Measurements from ENCODE around the gene SEPTIN12.
"Not testable (repeated sequence)": the region's sequence is repeated elsewhere in the genome, so short reads cannot be mapped to it uniquely, and the experiment has no call there.

The SEPTIN12 gene

GRCh38 chr16:4760221-4760910 is 27.8 kb downstream of the SEPTIN12 start:
- in situ Hi-C loops (cut with HindIII; ENCODE audit: low sequenced_read_pairs): no loop called here

- in situ Hi-C loops (cut with HindIII; ENCODE audit: low sequenced_read_pairs): no loop called here
These were observed 32.5 kb downstream of the SEPTIN12 start for GRCh38 chr16:4755687-4756086.

- in situ Hi-C loops (cut with HindIII; ENCODE audit: low sequenced_read_pairs): no loop called here
These were observed 33.3 kb downstream of the SEPTIN12 start for GRCh38 chr16:4754865-4755264.

- in situ Hi-C loops (cut with HindIII; ENCODE audit: low sequenced_read_pairs): no loop called here
These were observed 34.9 kb downstream of the SEPTIN12 start for GRCh38 chr16:4753227-4753626.

- in situ Hi-C loops (cut with HindIII; ENCODE audit: low sequenced_read_pairs): no loop called here
These were observed 35.6 kb downstream of the SEPTIN12 start for GRCh38 chr16:4752351-4753100.

GRCh38 chr16:4750896-4751295 is 37.2 kb downstream of the SEPTIN12 start:
- in situ Hi-C loops (cut with HindIII; ENCODE audit: low sequenced_read_pairs): no loop called here

GRCh38 chr16:4749700-4750257 is 38.4 kb downstream of the SEPTIN12 start:
- in situ Hi-C loops (cut with HindIII; ENCODE audit: low sequenced_read_pairs): no loop called here

GRCh38 chr16:4748682-4749411 is 39.3 kb downstream of the SEPTIN12 start:
- in situ Hi-C loops (cut with HindIII; ENCODE audit: low sequenced_read_pairs): no loop called here

GRCh38 chr16:4747906-4748681 is 40.1 kb downstream of the SEPTIN12 start:
- in situ Hi-C loops (cut with HindIII; ENCODE audit: low sequenced_read_pairs): no loop called here

- in situ Hi-C loops (cut with HindIII; ENCODE audit: low sequenced_read_pairs): no loop called here
These were observed 41.1 kb downstream of the SEPTIN12 start for GRCh38 chr16:4746991-4747574.

GRCh38 chr16:4746215-4746614 is 41.9 kb downstream of the SEPTIN12 start:
- in situ Hi-C loops (cut with HindIII; ENCODE audit: low sequenced_read_pairs): no loop called here

GRCh38 chr16:4745274-4745569 is 42.9 kb downstream of the SEPTIN12 start:
- in situ Hi-C loops (cut with HindIII; ENCODE audit: low sequenced_read_pairs): no loop called here

GRCh38 chr16:4744555-4745273 is 43.4 kb downstream of the SEPTIN12 start:
- in situ Hi-C loops (cut with HindIII; ENCODE audit: low sequenced_read_pairs): no loop called here

GRCh38 chr16:4743226-4743878 is 44.8 kb downstream of the SEPTIN12 start:
- in situ Hi-C loops (cut with HindIII; ENCODE audit: low sequenced_read_pairs): no loop called here

GRCh38 chr16:4738370-4738769 is 49.8 kb downstream of the SEPTIN12 start:
- in situ Hi-C loops (cut with HindIII; ENCODE audit: low sequenced_read_pairs): not testable (repeated sequence)

- in situ Hi-C loops (cut with HindIII; ENCODE audit: low sequenced_read_pairs): no loop called here
These were observed 50.6 kb downstream of the SEPTIN12 start for GRCh38 chr16:4737545-4737944.

GRCh38 chr16:4736546-4736945 is 51.6 kb downstream of the SEPTIN12 start:
- in situ Hi-C loops (cut with HindIII; ENCODE audit: low sequenced_read_pairs): no loop called here

- in situ Hi-C loops (cut with HindIII; ENCODE audit: low sequenced_read_pairs): no loop called here
These were observed 53.2 kb downstream of the SEPTIN12 start for GRCh38 chr16:4734730-4735535.
